Epithelial cell of esophagus (primary cell): ENCODE results near the gene TAAR2.

ENCODE experiments used
- DNase-seq: peaks from one replicate; pipeline ENCODE4 v3.0.0; 2010; ENCODE audit warnings: low read depth
- H3K4me3 ChIP-seq: 2 replicates; pipeline ENCODE4 v1.5.1; 2011; ENCODE audit warnings: mild to moderate bottlenecking, low read length, control low read depth
- CTCF ChIP-seq: IDR thresholded peaks from 2 replicates; pipeline ENCODE4 v1.5.1; 2011; ENCODE audit warnings: low read depth, mild to moderate bottlenecking, low read length, control low read depth, inconsistent platforms; ENCODE audit not compliant: insufficient read depth; ENCODE audit errors: missing control alignments

The TAAR2 gene

GRCh38 chr6:132663661-132664060 lies 39.6 kb upstream of the TAAR2 start:
- TF ChIP-seq CTCF: no peak
- no peak for DNase-seq
- H3K4me3 ChIP-seq: no peak overlapping the region

- no peak for DNase-seq
- no peak for TF ChIP-seq CTCF
- no peak overlapping the region for H3K4me3 ChIP-seq
These were observed 37.8 kb upstream of the TAAR2 start for GRCh38 chr6:132661906-132662305.

GRCh38 chr6:132659082-132659481 lies 35.0 kb upstream of the TAAR2 start, which contains the start of gene TAAR1:
Gene TAAR1, minus strand, starts transcription at chr6:132659182. Its CDS starts 13,179 bp downstream, at chr6:132646003.
- TF ChIP-seq CTCF: no peak
- H3K4me3 ChIP-seq: no peak within 1 kb of the TSS
- no peak for DNase-seq

GRCh38 chr6:132651062-132651461 lies 27.0 kb upstream of the TAAR2 start:
- DNase-seq: peak; percentile 54
- no peak overlapping the region for H3K4me3 ChIP-seq
- TF ChIP-seq CTCF: no peak

- DNase-seq: peak; percentile 87
- no peak for TF ChIP-seq CTCF
- no peak overlapping the region for H3K4me3 ChIP-seq
These were observed 26.4 kb upstream of the TAAR2 start for GRCh38 chr6:132650429-132650828.

GRCh38 chr6:132648828-132649227 lies 24.8 kb upstream of the TAAR2 start:
- no peak overlapping the region for H3K4me3 ChIP-seq
- no peak for TF ChIP-seq CTCF
- DNase-seq: no peak

GRCh38 chr6:132648356-132648755 lies 24.3 kb upstream of the TAAR2 start:
- no peak for TF ChIP-seq CTCF
- DNase-seq: peak; percentile 87
- no peak overlapping the region for H3K4me3 ChIP-seq
